OCI-LY7 (cell line): ENCODE measurements around the gene ELOVL4.

Source experiments
- CTCF ChIP-seq: fragments of 200-600 bp; sonication (generic); conservative IDR thresholded peaks from 2 replicates; pipeline ENCODE4 v1.5.1; 2014; ENCODE audit warnings: mild to moderate bottlenecking, antibody characterized with exemption, low read length, moderate library complexity, mixed read lengths
- EZH2phosphoT487 ChIP-seq: fragments of 200-600 bp; sonication (generic); IDR thresholded peaks from 2 replicates; pipeline ENCODE4 v1.6.1; 2018; ENCODE audit warnings: low read depth, borderline replicate concordance, mild to moderate bottlenecking, mixed run types, antibody characterized with exemption, low read length, moderate library complexity, mixed read lengths

DNA sequence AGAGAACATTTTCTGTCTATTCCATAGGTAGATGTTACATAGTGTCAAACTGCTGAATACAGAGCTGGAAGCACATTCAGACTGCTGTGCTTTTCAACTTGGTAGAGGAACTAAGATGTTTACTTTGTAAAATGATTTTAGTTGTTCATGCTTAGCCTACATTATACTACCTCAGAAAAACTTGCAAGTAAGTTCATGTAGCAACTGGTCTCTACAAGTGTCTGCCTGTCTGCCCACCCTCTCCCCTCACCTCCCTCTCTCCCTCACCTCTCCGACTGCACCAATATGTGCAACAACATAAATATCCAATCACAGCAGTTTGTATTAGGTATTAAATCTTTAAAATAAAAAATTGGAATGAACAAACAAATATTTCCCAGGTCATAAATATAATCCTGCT is 25.3 kb downstream of the ELOVL4 start:
- TF ChIP-seq CTCF = no peak
- no peak for TF ChIP-seq EZH2phosphoT487
